ENCODE data around the gene CYYR1.
A peak's percentile ranks its signal among the peaks of the same experiment; 100 is the strongest.

The CYYR1 gene

GRCh38 chr21:26501495-26502021 lies 71.5 kb downstream of the CYYR1 start:
- TF ChIP-seq CTCF (IDR thresholded peaks at IDR 0.05) (no peak), ZFX (IDR thresholded peaks at IDR 0.05; ENCODE audit: borderline replicate concordance) (no peak)
- no peak overlapping the region for H3K27ac ChIP-seq

- H3K27ac ChIP-seq = no peak overlapping the region
- no peak for TF ChIP-seq CTCF (IDR thresholded peaks at IDR 0.05)
- TF ChIP-seq ZFX (IDR thresholded peaks at IDR 0.05; ENCODE audit: borderline replicate concordance) = no peak
Observed at GRCh38 chr21:26499495-26499894, 73.6 kb downstream of the CYYR1 start.

GRCh38 chr21:26495283-26495849 lies 77.7 kb downstream of the CYYR1 start:
- H3K27ac ChIP-seq = no peak overlapping the region
- no peak for TF ChIP-seq ZFX (IDR thresholded peaks at IDR 0.05; ENCODE audit: borderline replicate concordance)

- H3K27ac ChIP-seq = no peak overlapping the region
- TF ChIP-seq CTCF (IDR thresholded peaks at IDR 0.05) = no peak
- TF ChIP-seq ZFX (IDR thresholded peaks at IDR 0.05; ENCODE audit: borderline replicate concordance) = no peak
Observed at GRCh38 chr21:26491663-26492062, 81.4 kb downstream of the CYYR1 start.

- TF ChIP-seq ZFX (IDR thresholded peaks at IDR 0.05; ENCODE audit: borderline replicate concordance) (no peak), CTCF (IDR thresholded peaks at IDR 0.05) (no peak)
- no peak overlapping the region for H3K27ac ChIP-seq
Observed at GRCh38 chr21:26490771-26491170, 82.3 kb downstream of the CYYR1 start.

GRCh38 chr21:26489781-26490180 lies 83.3 kb downstream of the CYYR1 start:
- H3K27ac ChIP-seq = no peak overlapping the region
- TF ChIP-seq CTCF (IDR thresholded peaks at IDR 0.05) (peak; percentile 24), ZFX (IDR thresholded peaks at IDR 0.05; ENCODE audit: borderline replicate concordance) (no peak)

- H3K27ac ChIP-seq = no peak overlapping the region
- TF ChIP-seq ZFX (IDR thresholded peaks at IDR 0.05; ENCODE audit: borderline replicate concordance) (no peak), CTCF (IDR thresholded peaks at IDR 0.05) (no peak)
Observed at GRCh38 chr21:26487981-26488480, 85.1 kb downstream of the CYYR1 start.

GRCh38 chr21:26473471-26473870 lies 99.6 kb downstream of the CYYR1 start:
- no peak for TF ChIP-seq ZFX (IDR thresholded peaks at IDR 0.05; ENCODE audit: borderline replicate concordance)
- no peak for TF ChIP-seq CTCF (IDR thresholded peaks at IDR 0.05)
- H3K27ac ChIP-seq = no peak overlapping the region
